HCT116 (cell line): ENCODE results near the gene CAPN9. TPM values are rescaled to one million over a fixed set of nuclear protein-coding genes. Genes with fewer than 3 reads are reported as not detected.

ENCODE experiments used
- ATAC-seq: fragments of 200-7000 bp; cut with Tn5 transposase; 2 replicates; pipeline ENCODE4 v1.9.1; 2020; ENCODE audit warnings: mild to moderate bottlenecking, moderate library complexity
- Bru-seq: library from RNA; stranded (reverse); fragments of 400-500 nt; gene quantifications from one replicate; lab custom pipeline; 2021; lab: Mats Ljungman, UMichigan
- BruChase-seq, 2 experiments: library from RNA; stranded (reverse); fragments of 400-500 nt; gene quantifications; one replicate each; lab custom pipeline; 2021; lab: Mats Ljungman, UMichigan
- BruUV-seq: library from RNA; stranded (reverse); fragments of 400-500 nt; replicated peaks from 2 replicates; lab custom pipeline; 2021; lab: Mats Ljungman, UMichigan
- CTCF ChIA-PET: fragments of 300-600 bp; sonication (Branson Sonifier 250); formaldehyde crosslinking; loops from one replicate; lab custom pipeline; 2021; ENCODE audit warnings: antibody characterized with exemption; lab: Charles Lee
- POLR2A ChIA-PET: fragments of 300-600, 350-600 bp; sonication (Branson Sonifier 250); formaldehyde crosslinking; loops from one replicate; lab custom pipeline; 2021; ENCODE audit warnings: antibody characterized with exemption; lab: Charles Lee
- RAD21 ChIA-PET, 2 experiments: fragments of 300-600 bp; sonication (Branson Sonifier 250); formaldehyde crosslinking; loops; one replicate each; lab custom pipeline; 2023; ENCODE audit warnings: low total read pairs in 2 of 2; ENCODE audit not compliant: uncharacterized antibody in 2 of 2, unreplicated experiment in 2 of 2, low non-redundant PET in 1 of 2; lab: Charles Lee
- DNase-seq: peaks from one replicate; pipeline ENCODE4 v3.0.0-alpha.2; 2010; ENCODE audit warnings: low read depth, low spot score
- H2AFZ ChIP-seq: fragments of 200-600 bp; shearing (Covaris generic), sonication (generic); 2 replicates; pipeline ENCODE4 v1.6.1; 2017; ENCODE audit warnings: low read depth, mixed run types, mixed read lengths, antibody characterized with exemption, low read length; ENCODE audit not compliant: poor library complexity, severe bottlenecking
- H3K27ac ChIP-seq: 2 replicates; pipeline ENCODE4 v1.5.1; 2012; ENCODE audit warnings: low read depth, low read length
- H3K27me3 ChIP-seq: fragments of 200-600 bp; sonication (generic); 2 replicates; pipeline ENCODE4 v1.6.1; 2016; ENCODE audit warnings: mixed run types, low read length, mixed read lengths; ENCODE audit not compliant: insufficient read depth
- H3K36me3 ChIP-seq, 2 experiments: fragments of 200-500 bp in 1 of 2; fragments of 200-600 bp in 1 of 2; sonication (Bioruptor generic) in 1 of 2; sonication (generic) in 1 of 2; 2 replicates each; pipeline versions ENCODE4 v1.5.1 to v1.6.1; 2014 to 2016; ENCODE audit warnings: low read length in 2 of 2, inconsistent platforms in 1 of 2, mixed read lengths in 1 of 2, mixed run types in 1 of 2; ENCODE audit not compliant: insufficient read depth in 2 of 2, control insufficient read depth in 1 of 2
- H3K4me1 ChIP-seq, 2 experiments: fragments of 200-600 bp in 1 of 2; sonication (generic) in 1 of 2; 2 replicates each; pipeline versions ENCODE4 v1.5.1 to v1.6.1; 2012 to 2017; ENCODE audit warnings: low read length in 2 of 2, inconsistent platforms in 1 of 2, mild to moderate bottlenecking in 1 of 2, mixed read lengths in 1 of 2, mixed run types in 1 of 2, moderate library complexity in 1 of 2; ENCODE audit not compliant: insufficient read depth in 2 of 2, control insufficient read depth in 1 of 2
- H3K4me2 ChIP-seq: fragments of 200-600 bp; sonication (generic); 2 replicates; pipeline ENCODE4 v1.6.1; 2017; ENCODE audit warnings: mixed run types, low read length, mixed read lengths
- H3K4me3 ChIP-seq, 2 experiments: fragments of 200-600 bp in 1 of 2; sonication (generic) in 1 of 2; replicated peaks in 1 of 2; 2 replicates each; pipeline ENCODE4 v1.5.1; 2011 to 2016; ENCODE audit warnings: low read length in 2 of 2, control low read depth in 1 of 2, low read depth in 1 of 2, mild to moderate bottlenecking in 1 of 2, mixed read lengths in 1 of 2, mixed run types in 1 of 2
- H3K79me2 ChIP-seq: fragments of 200-600 bp; sonication (generic); 2 replicates; pipeline ENCODE4 v1.6.1; 2017; ENCODE audit warnings: mild to moderate bottlenecking, mixed run types, low read length, moderate library complexity, mixed read lengths; ENCODE audit not compliant: insufficient read depth
- H3K9ac ChIP-seq: fragments of 200-600 bp; sonication (generic); 2 replicates; pipeline ENCODE4 v1.6.1; 2016; ENCODE audit warnings: low read length, mixed read lengths
- H3K9me2 ChIP-seq: fragments of 200-600 bp; sonication (generic), shearing (Covaris generic); 2 replicates; pipeline ENCODE4 v1.6.1; 2017; ENCODE audit warnings: mixed run types, mild to moderate bottlenecking, moderate library complexity; ENCODE audit not compliant: insufficient read depth
- H3K9me3 ChIP-seq, 2 experiments: fragments of 200-500 bp in 1 of 2; fragments of 200-600 bp in 1 of 2; sonication (Bioruptor generic) in 1 of 2; sonication (generic) in 1 of 2; 2 replicates each; pipeline ENCODE4 v1.6.1; 2014 to 2017; ENCODE audit warnings: low read length in 2 of 2, mixed read lengths in 2 of 2, inconsistent platforms in 1 of 2, low read depth in 1 of 2, mild to moderate bottlenecking in 1 of 2, mixed run types in 1 of 2, moderate library complexity in 1 of 2; ENCODE audit not compliant: control insufficient read depth in 1 of 2, insufficient read depth in 1 of 2
- H4K20me1 ChIP-seq: fragments of 200-600 bp; sonication (generic), shearing (Covaris generic); 2 replicates; pipeline ENCODE4 v1.6.1; 2017; ENCODE audit warnings: mixed run types, mild to moderate bottlenecking, moderate library complexity; ENCODE audit not compliant: insufficient read depth
- CEBPB ChIP-seq: IDR thresholded peaks from 2 replicates; pipeline ENCODE4 v1.6.1; 2012; ENCODE audit warnings: low read depth
- EGR1 ChIP-seq: IDR thresholded peaks from 2 replicates; pipeline ENCODE4 v1.6.1; 2012; ENCODE audit warnings: low read depth
- ELF1 ChIP-seq: IDR thresholded peaks from 2 replicates; pipeline ENCODE4 v1.6.1; 2012; ENCODE audit warnings: low read depth, borderline replicate concordance
- EZH2 ChIP-seq: fragments of 200-600 bp; sonication (generic); IDR thresholded peaks from 2 replicates; pipeline ENCODE4 v1.6.1; 2017; ENCODE audit warnings: antibody characterized with exemption, mixed run types
- JUND ChIP-seq: IDR thresholded peaks from 2 replicates; pipeline ENCODE4 v1.6.1; 2012
- POLR2A ChIP-seq: IDR thresholded peaks from 2 replicates; pipeline ENCODE4 v1.7.0; 2011; ENCODE audit warnings: borderline replicate concordance; ENCODE audit not compliant: insufficient read depth, insufficient read length; ENCODE audit errors: extremely low read depth
- RAD21 ChIP-seq: IDR thresholded peaks from 2 replicates; pipeline ENCODE4 v1.6.1; 2012; ENCODE audit warnings: low read depth, mild to moderate bottlenecking
- SIN3A ChIP-seq: IDR thresholded peaks from 2 replicates; pipeline ENCODE4 v1.6.1; 2012; ENCODE audit warnings: low read depth
- TCF7L2 ChIP-seq: IDR thresholded peaks from 2 replicates; pipeline ENCODE4 v1.7.0; 2011; ENCODE audit warnings: borderline replicate concordance, inconsistent platforms; ENCODE audit not compliant: insufficient read depth, insufficient read length; ENCODE audit errors: extremely low read depth
- ZFX ChIP-seq: fragments of 450-650 bp; IDR thresholded peaks from 2 replicates; pipeline ENCODE4 v1.6.1; 2017
- ZNF274 ChIP-seq: fragments of 200-500 bp; sonication (Bioruptor generic); IDR thresholded peaks from 2 replicates; pipeline ENCODE4 v1.6.1; 2014; ENCODE audit warnings: mild to moderate bottlenecking, low read depth, low read length, inconsistent platforms
- intact Hi-C: fragments of 100-400 bp; cut with micrococcal nuclease; formaldehyde crosslinking; loops from 2 replicates; pipeline ENCODE4 v1.10.0; 2022
- long read RNA-seq: library from polyadenylated mRNA; unstranded; transcript quantifications from one replicate; pipeline ENCODE4 v2.0.0, GENCODE V29; 2021; ENCODE audit not compliant: unreplicated experiment
- polyA plus RNA-seq: library from polyadenylated mRNA; unstranded; fragments of >200 nt; gene quantifications from 2 replicates; pipeline ENCODE4 v1.2.1, GENCODE V29; 2012; ENCODE audit warnings: missing spikeins
- total RNA-seq: library from RNA; stranded (reverse); gene quantifications from one replicate; pipeline ENCODE4 v1.2.1, GENCODE V29; 2021; ENCODE audit not compliant: unreplicated experiment
- TF ChIP-seq, protein P1 (sequence below), 3 experiments: fragments of 200-600 bp in 1 of 3; sonication (generic) in 1 of 3; IDR thresholded peaks in 2 of 3; conservative IDR thresholded peaks in 1 of 3; 2 replicates each; pipeline ENCODE4 v1.5.1; 2012 to 2017; ENCODE audit warnings: low read depth in 2 of 3, low read length in 2 of 3, antibody characterized with exemption in 1 of 3, borderline replicate concordance in 1 of 3, control low read depth in 1 of 3, mild to moderate bottlenecking in 1 of 3, mixed read lengths in 1 of 3, mixed run types in 1 of 3, moderate library complexity in 1 of 3; ENCODE audit not compliant: insufficient read depth in 1 of 3

Gene CAPN9, protein sequence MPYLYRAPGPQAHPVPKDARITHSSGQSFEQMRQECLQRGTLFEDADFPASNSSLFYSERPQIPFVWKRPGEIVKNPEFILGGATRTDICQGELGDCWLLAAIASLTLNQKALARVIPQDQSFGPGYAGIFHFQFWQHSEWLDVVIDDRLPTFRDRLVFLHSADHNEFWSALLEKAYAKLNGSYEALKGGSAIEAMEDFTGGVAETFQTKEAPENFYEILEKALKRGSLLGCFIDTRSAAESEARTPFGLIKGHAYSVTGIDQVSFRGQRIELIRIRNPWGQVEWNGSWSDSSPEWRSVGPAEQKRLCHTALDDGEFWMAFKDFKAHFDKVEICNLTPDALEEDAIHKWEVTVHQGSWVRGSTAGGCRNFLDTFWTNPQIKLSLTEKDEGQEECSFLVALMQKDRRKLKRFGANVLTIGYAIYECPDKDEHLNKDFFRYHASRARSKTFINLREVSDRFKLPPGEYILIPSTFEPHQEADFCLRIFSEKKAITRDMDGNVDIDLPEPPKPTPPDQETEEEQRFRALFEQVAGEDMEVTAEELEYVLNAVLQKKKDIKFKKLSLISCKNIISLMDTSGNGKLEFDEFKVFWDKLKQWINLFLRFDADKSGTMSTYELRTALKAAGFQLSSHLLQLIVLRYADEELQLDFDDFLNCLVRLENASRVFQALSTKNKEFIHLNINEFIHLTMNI
- not detected for total RNA-seq
- polyA plus RNA-seq = not detected in 2 replicates
- Bru-seq, nascent RNA = percentile 2 among the genes with signal in this experiment
- not detected for BruChase-seq, experiment 1, labeled RNA remaining after a 6-hour chase
- BruChase-seq, experiment 2, labeled RNA remaining after a 2-hour chase = not detected
- long read RNA-seq, partial matches to known transcripts = 0 of 1 reads
- long read RNA-seq, other reads (novel, unspliced or antisense) = 1 of 1 reads

- TF ChIP-seq JUND (no peak), CEBPB (no peak), SIN3A (no peak), ZFX (no peak), POLR2A (no peak), TCF7L2 (no peak), EZH2 (no peak), EGR1 (no peak), RAD21 (no peak), ELF1 (no peak), ZNF274 (no peak)
- TF ChIP-seq, protein P1, sequence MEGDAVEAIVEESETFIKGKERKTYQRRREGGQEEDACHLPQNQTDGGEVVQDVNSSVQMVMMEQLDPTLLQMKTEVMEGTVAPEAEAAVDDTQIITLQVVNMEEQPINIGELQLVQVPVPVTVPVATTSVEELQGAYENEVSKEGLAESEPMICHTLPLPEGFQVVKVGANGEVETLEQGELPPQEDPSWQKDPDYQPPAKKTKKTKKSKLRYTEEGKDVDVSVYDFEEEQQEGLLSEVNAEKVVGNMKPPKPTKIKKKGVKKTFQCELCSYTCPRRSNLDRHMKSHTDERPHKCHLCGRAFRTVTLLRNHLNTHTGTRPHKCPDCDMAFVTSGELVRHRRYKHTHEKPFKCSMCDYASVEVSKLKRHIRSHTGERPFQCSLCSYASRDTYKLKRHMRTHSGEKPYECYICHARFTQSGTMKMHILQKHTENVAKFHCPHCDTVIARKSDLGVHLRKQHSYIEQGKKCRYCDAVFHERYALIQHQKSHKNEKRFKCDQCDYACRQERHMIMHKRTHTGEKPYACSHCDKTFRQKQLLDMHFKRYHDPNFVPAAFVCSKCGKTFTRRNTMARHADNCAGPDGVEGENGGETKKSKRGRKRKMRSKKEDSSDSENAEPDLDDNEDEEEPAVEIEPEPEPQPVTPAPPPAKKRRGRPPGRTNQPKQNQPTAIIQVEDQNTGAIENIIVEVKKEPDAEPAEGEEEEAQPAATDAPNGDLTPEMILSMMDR (IDR thresholded peaks at IDR 0.05 in 2 of 3, conservative IDR thresholded peaks at IDR 0.05 in 1 of 3; ENCODE audit: borderline replicate concordance in 1 of 3, insufficient read depth in 1 of 3, low read depth in 2 of 3, low read length in 2 of 3) = no peak
- Histone ChIP-seq H3K79me2 (no peaks in the 10 kb centered on the region), H3K27ac (no peak within 1 kb of the TSS), H4K20me1 (no peaks in the 10 kb centered on the region), H2AFZ (no peak within 1 kb of the TSS), H3K4me3 (no peak within 1 kb of the TSS), H3K36me3 (no peaks in the 10 kb centered on the region), H3K4me2 (no peak within 1 kb of the TSS), H3K9ac (no peak within 1 kb of the TSS), H3K27me3 (no peaks in the 10 kb centered on the region), H3K4me1 (no peaks in the 10 kb centered on the region), H3K9me3 (no peaks in the 10 kb centered on the region), H3K9me2 (no peaks in the 10 kb centered on the region)
- DNase-seq (no peak), ATAC-seq (no peak)
- RAD21 ChIA-PET = no interaction called here
- POLR2A ChIA-PET = no interaction called here
- CTCF ChIA-PET = no interaction called here
- no TSS peak for BruUV-seq
- intact Hi-C loops = no loop called here
Measured at GRCh38 chr1:230747127-230747730, at the start of gene CAPN9. Gene CAPN9, plus strand, starts transcription at chr1:230747388. Its CDS starts 109 bp downstream, at chr1:230747497.
